H54 (cell line): Measurements from ENCODE around the gene MRPL44.

Experiments
- DNase-seq: peaks from one replicate; pipeline ENCODE4 v3.0.0; 2011; ENCODE audit warnings: low spot score, mixed read lengths; ENCODE audit not compliant: insufficient read length
- FAIRE-seq: peaks from 3 replicates; lab custom pipeline; 2011; peaks lifted over from hg19 to GRCh38; lab: Jason Lieb, UNC
- POLR2A ChIP-seq: IDR thresholded peaks from 2 replicates; pipeline ENCODE4 v1.6.1; 2011; ENCODE audit warnings: low read depth, mild to moderate bottlenecking, low read length

MRPL44 gene

GRCh38 chr2:223957092-223957851 lies at the start of gene MRPL44:
Gene MRPL44, plus strand, starts transcription at chr2:223957463. Its CDS starts 10 bp downstream, at chr2:223957473.
- FAIRE-seq (peak; percentile 86), DNase-seq (peak; percentile 63)
- TF ChIP-seq POLR2A = peak; percentile 69

GRCh38 chr2:223908304-223908998 lies 48.8 kb upstream of the MRPL44 start:
- TF ChIP-seq POLR2A = no peak
- no peak for FAIRE-seq

GRCh38 chr2:223909001-223909741 lies 48.1 kb upstream of the MRPL44 start:
- no peak for FAIRE-seq
- DNase-seq = no peak
- TF ChIP-seq POLR2A = no peak

More at GRCh38 chr2:223908304-223908998, 48.8 kb upstream of the MRPL44 start:
- DNase-seq = no peak

- FAIRE-seq = no peak
- no peak for TF ChIP-seq POLR2A
- no peak for DNase-seq
Measured at GRCh38 chr2:223914324-223914723, 42.9 kb upstream of the MRPL44 start.

- FAIRE-seq = no peak
- no peak for TF ChIP-seq POLR2A
- no peak for DNase-seq
Measured at GRCh38 chr2:223915071-223915470, 42.2 kb upstream of the MRPL44 start.

GRCh38 chr2:223916181-223916920 lies 40.9 kb upstream of the MRPL44 start:
- DNase-seq (no peak), FAIRE-seq (no peak)
- no peak for TF ChIP-seq POLR2A

GRCh38 chr2:223918671-223919134 lies 38.6 kb upstream of the MRPL44 start:
- no peak for DNase-seq
- TF ChIP-seq POLR2A = no peak
- FAIRE-seq = no peak

- DNase-seq (no peak), FAIRE-seq (no peak)
- no peak for TF ChIP-seq POLR2A
Measured at GRCh38 chr2:223920109-223920508, 37.2 kb upstream of the MRPL44 start.

GRCh38 chr2:223921204-223921603 lies 36.1 kb upstream of the MRPL44 start:
- no peak for DNase-seq
- FAIRE-seq = no peak
- no peak for TF ChIP-seq POLR2A

GRCh38 chr2:223922308-223922707 lies 35.0 kb upstream of the MRPL44 start:
- FAIRE-seq (no peak), DNase-seq (no peak)
- TF ChIP-seq POLR2A = no peak

GRCh38 chr2:223923976-223924375 lies 33.3 kb upstream of the MRPL44 start:
- DNase-seq (no peak), FAIRE-seq (no peak)

GRCh38 chr2:223925106-223925505 lies 32.2 kb upstream of the MRPL44 start:
- FAIRE-seq (no peak), DNase-seq (no peak)
- TF ChIP-seq POLR2A = no peak

More at GRCh38 chr2:223923976-223924375, 33.3 kb upstream of the MRPL44 start:
- no peak for TF ChIP-seq POLR2A
